Mesothelial cell of epicardium (in vitro differentiated cells): ENCODE measurements around the gene RNF220. TPM values are rescaled to one million over a fixed set of nuclear protein-coding genes. Genes with fewer than 3 reads are reported as not detected.

Experiments
- DNase-seq, 2 experiments: peaks; one replicate each; pipeline ENCODE4 v3.0.0; 2021; ENCODE audit warnings: low spot score in 2 of 2; ENCODE audit not compliant: unreplicated experiment in 2 of 2
- H3K27ac Mint-ChIP-seq: 2 replicates; pipeline ENCODE4 v1.8.0; 2021; ENCODE audit warnings: mixed read lengths
- H3K27me3 Mint-ChIP-seq: 2 replicates; pipeline ENCODE4 v1.8.0; 2021; ENCODE audit warnings: low read depth, mixed read lengths
- H3K36me3 Mint-ChIP-seq: 2 replicates; pipeline ENCODE4 v1.8.0; 2021; ENCODE audit warnings: mixed read lengths
- H3K4me1 Mint-ChIP-seq: 2 replicates; pipeline ENCODE4 v1.8.0; 2021; ENCODE audit warnings: mixed read lengths
- H3K4me3 Mint-ChIP-seq: 2 replicates; pipeline ENCODE4 v1.8.0; 2021; ENCODE audit warnings: mild to moderate bottlenecking, moderate library complexity, mixed read lengths
- H3K9me3 Mint-ChIP-seq: 2 replicates; pipeline ENCODE4 v1.8.0; 2021; ENCODE audit warnings: mixed read lengths
- CTCF ChIP-seq: fragments of 200-600 bp; sonication (generic); IDR thresholded peaks from one replicate; pipeline ENCODE4 v1.5.0; 2021; ENCODE audit warnings: antibody characterized with exemption; ENCODE audit not compliant: unreplicated experiment
- total RNA-seq: library from RNA; stranded (reverse); gene quantifications from 3 replicates; pipeline ENCODE4 v1.2.1, GENCODE V29; 2021

Gene RNF220
- total RNA-seq, 1 donor from 2014 or later, result 84.2 TPM

GRCh38 chr1:44587796-44588460 lies 182.9 kb downstream of the RNF220 start:
- Mint-ChIP-seq H3K4me3 (no peak overlapping the region), H3K4me1 (no peaks in the 10 kb centered on the region), H3K9me3 (no peaks in the 10 kb centered on the region), H3K36me3 (no peaks in the 10 kb centered on the region), H3K27me3 (peaks cover 26% of the 10 kb centered on the region), H3K27ac (no peak overlapping the region)
- TF ChIP-seq CTCF, result no peak
- DNase-seq, result no peak

- no peak for TF ChIP-seq CTCF
- H3K4me1 Mint-ChIP-seq, result no peaks in the 10 kb centered on the region
- no peak overlapping the region for H3K4me3 Mint-ChIP-seq
- H3K27ac Mint-ChIP-seq, result no peak overlapping the region
- H3K9me3 Mint-ChIP-seq, result no peaks in the 10 kb centered on the region
- DNase-seq, result no peak
- no peaks in the 10 kb centered on the region for H3K36me3 Mint-ChIP-seq
- peaks cover 19% of the 10 kb centered on the region for H3K27me3 Mint-ChIP-seq
Measured at GRCh38 chr1:44588551-44589210, 183.6 kb downstream of the RNF220 start.

GRCh38 chr1:44590475-44590874 lies 185.4 kb downstream of the RNF220 start:
- H3K4me1 Mint-ChIP-seq, result no peaks in the 10 kb centered on the region
- H3K27me3 Mint-ChIP-seq, result peaks cover 19% of the 10 kb centered on the region
- no peak for DNase-seq
- TF ChIP-seq CTCF, result no peak
- H3K4me3 Mint-ChIP-seq, result no peak overlapping the region
- no peaks in the 10 kb centered on the region for H3K9me3 Mint-ChIP-seq
- H3K27ac Mint-ChIP-seq, result no peak overlapping the region
- no peaks in the 10 kb centered on the region for H3K36me3 Mint-ChIP-seq

GRCh38 chr1:44591381-44591780 lies 186.3 kb downstream of the RNF220 start:
- no peaks in the 10 kb centered on the region for H3K36me3 Mint-ChIP-seq
- TF ChIP-seq CTCF, result no peak
- H3K27me3 Mint-ChIP-seq, result peaks cover 24% of the 10 kb centered on the region
- H3K4me3 Mint-ChIP-seq, result no peak overlapping the region
- H3K27ac Mint-ChIP-seq, result no peak overlapping the region
- no peaks in the 10 kb centered on the region for H3K9me3 Mint-ChIP-seq
- DNase-seq, result no peak
- H3K4me1 Mint-ChIP-seq, result no peaks in the 10 kb centered on the region

- DNase-seq, result no peak
- Mint-ChIP-seq H3K27me3 (peaks cover 32% of the 10 kb centered on the region), H3K27ac (no peak overlapping the region), H3K36me3 (no peaks in the 10 kb centered on the region), H3K4me1 (no peaks in the 10 kb centered on the region), H3K4me3 (no peak overlapping the region), H3K9me3 (no peaks in the 10 kb centered on the region)
- TF ChIP-seq CTCF, result no peak
Measured at GRCh38 chr1:44592208-44593145, 187.4 kb downstream of the RNF220 start.
